Stimulated activated CD4-positive, alpha-beta T cell treated with anti-CD3 and anti-CD28 coated beads, Interleukin-4, amount 100 ng/mL, for 4 hours (primary cell): Measurements from ENCODE around the gene DCP1A.
"Not testable (repeated sequence)": the region's sequence is repeated elsewhere in the genome, so short reads cannot be mapped to it uniquely, and the experiment has no call there.

ENCODE experiments used
- DNase-seq, 2 experiments: peaks; one replicate each; pipeline ENCODE4 v3.0.0-alpha.2; 2020

The DCP1A gene

DNA sequence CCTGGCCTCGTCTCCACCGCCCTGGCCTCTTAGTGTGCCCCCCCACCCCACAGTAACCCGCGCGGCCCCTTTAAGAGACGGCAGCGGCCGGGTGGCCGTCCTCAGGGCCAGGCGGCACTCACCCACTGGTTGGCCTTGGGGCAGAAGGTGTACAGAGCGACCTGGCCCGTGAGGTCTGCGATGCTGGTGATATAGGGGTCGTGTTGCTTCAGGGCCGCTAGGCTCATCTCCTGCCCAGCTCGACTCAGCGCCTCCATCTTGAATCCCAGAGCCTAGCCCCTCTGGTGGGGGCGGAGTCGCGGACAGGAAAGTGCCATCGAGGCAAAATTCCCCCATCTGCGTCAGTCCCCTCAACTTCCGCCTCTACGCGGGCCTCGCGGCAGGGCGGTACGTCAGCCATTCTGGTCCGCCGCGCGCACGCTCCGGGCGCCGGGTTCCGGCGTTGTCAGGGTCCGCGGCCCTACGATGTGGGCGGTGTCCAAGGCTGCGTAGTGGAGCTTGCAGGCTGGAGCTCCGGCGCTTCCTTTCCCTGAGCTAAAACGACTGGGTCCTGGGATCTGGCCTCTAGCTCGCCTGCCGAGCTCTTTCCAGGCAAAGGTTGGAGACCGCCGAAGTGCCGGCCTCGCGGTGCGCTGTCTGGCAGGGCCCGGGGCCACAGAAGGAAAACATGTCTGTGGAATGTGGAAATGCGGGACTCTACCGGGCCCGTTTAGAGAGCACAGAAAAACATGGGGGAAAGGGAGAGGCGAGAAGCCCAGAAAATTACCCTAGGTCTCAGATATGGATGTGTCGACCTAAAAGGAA is at the start of gene DCP1A:
DCP1A (minus strand) TSS at position 283 of the 804 bp plus-strand sequence; CDS start at position 257, 26 bp downstream.
- peak; percentile 90 to 92 for DNase-seq

DNA sequence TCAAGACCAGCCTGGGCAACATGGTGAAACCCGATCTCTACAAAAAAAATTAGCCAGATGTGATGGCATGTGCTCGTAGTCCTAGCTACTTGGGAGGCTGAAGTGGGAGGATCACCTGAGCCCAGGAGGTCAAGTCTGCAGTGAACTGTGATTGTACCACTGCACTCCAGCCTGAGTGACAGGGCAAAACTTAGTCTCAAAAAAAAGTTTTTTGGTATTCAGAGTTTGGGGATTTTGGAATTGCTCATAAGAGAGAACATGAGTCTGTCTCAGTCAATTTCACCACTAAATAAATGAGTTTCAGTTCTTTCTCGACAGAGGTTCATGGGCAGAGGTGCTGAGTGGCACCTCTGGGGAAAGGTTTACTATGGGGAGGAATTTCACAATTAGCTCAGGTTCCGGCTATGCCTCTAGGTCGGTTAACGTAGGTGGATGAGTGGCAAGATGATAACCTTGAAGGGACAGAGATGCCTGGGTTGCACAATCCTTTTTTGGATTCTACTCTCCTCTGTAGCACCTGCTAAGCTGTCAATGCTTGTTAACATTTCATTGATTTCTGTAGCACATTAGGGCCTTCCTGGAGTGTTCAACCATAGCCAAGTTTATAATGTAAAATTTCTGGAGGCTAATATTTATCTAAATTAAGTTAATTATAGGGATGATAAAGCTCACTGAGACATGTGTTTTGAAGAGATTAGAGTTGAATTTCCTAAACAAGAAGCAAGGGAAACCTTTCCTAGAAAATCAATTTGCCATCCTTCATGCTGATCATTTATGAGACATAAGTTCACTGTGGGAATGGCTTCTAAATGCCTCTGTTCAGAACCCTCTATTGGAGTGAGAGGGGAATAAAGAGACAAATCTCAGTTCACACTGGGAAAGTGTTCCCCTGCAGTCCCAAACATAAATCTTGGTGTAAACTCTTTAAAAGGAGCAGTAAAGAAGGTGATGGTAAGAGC is 37.4 kb upstream of the DCP1A start:
- no peak for DNase-seq

DNA sequence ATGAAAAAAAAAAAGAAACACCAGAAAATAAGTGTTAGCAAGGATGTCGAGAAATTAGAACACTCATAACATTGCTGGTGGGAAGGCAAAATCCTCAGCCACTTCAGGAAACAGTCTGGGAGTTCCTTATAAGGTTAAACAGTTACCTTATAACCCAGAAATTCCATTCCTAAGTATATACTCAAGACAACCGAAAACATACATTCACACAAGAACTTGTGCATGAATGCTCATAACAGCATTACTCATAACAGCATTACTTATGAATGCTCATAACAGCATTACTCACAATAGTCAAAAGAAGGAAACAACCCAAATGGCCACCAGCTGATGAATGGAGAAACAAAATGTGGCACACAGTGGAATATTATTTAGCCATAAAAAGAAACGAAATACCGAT is 34.8 kb upstream of the DCP1A start:
- DNase-seq: no peak

DNA sequence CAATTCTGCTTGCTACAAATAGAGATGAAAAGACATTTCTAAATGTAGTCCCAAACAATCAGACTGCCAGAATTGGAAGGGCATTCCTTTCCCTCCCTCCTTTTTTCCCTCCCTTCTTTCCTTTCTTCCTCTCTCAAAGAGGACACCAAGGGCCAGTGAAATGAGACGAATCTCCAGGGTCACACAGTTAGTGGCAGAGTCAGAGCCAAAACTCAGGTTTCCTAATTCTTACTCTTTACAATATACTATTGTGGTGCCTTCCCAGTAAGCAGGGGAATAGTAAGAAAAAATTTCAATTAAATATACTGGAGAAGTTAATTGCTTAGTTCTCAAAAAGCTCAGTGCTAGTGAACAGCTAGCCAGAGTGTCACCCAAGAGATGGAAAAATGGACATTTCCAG is 33.0 kb upstream of the DCP1A start:
- DNase-seq: no peak

DNA sequence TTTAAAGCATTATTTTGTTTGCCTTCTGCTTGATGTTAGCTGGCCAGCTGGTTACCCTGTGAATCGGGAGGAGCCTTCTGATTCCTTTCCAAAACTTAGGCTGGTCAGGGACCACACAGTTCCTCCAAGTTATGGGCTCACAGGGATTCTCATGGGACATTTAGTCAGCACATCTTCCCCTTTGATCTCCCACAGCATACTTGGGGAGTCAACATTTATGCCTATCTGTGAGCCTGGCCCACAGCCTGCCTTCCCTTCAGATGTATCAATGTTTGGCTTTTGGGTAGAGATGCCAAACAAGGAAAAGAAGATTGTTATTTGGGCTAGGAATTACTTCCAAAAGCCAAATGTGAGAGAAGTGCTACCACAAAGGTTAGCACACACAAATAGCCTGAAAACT is 32.6 kb upstream of the DCP1A start:
- DNase-seq: no peak

DNA sequence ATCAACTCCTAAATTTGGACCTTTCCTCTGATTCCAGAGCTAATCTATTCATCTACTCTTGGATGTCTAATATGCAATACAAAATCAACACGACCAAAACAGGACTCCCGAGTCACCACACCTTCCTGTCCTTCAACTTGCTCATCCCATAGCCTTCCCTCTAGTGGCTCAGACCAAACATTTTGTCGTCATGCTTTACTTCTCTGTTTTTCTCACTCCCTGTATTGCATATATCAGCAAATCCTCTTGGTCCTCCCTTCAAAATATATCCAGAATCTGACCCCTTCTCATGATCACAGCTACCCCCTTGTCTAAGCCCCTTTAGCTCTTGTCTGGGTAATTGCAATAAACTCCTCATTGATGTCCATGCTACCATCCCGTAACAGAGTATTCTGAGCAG is 30.5 kb upstream of the DCP1A start:
- DNase-seq: no peak

DNA sequence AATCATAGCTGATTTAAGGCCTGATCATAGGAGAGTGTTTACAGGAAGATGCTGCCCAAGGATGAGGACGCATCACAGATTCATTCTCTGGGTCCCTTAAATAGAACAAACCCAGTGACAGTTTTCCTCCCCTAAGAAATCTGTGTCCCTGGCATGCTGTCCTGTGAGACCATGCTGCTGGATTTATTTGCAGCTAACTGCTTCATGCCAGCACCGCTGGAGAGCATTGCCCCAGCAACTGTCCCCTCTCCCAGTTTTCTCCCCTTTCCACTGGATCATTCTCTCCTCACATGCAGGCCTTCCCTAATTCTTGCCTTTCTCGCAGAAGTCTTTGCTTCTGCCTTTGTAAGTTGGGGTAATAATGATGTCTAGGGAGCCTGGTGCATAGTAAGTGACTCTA is 29.3 kb upstream of the DCP1A start:
- DNase-seq: no peak

DNA sequence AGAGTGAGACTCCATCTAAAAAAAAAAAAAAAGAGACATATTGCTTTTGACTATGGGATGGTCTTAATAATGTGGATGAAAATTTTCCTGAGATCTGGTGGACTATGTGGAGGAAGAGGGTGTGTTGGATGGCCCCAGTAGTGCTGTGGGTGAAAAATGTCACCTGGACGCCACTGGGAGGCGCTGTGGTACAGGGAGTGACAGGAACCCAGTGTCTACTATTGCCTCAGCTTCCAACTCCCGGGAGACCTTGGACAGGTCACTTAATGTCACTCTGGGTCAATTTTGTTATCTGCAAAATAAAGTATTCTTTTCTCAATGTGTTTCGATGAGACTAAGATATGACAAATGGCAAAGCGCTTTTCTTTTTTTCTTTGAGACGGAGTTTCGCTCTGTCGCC is 27.7 kb upstream of the DCP1A start:
- peak in 1 of 2 experiments; percentile 53 for DNase-seq

DNA sequence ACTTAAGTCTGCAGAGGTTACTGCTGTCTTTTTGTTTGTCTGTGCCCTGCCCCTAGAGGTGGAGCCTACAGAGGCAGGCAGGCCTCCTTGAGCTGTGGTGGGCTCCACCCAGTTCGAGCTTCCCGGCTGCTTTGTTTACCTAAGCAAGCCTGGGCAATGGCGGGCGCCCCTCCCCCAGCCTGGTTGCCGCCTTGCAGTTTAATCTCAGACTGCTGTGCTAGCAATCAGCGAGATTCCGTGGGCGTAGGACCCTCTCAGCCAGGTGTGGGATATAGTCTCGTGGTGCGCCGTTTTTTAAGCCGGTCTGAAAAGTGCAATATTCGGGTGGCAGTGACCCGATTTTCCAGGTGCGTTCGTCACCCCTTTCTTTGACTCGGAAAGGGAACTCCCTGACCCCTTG is 23.4 kb upstream of the DCP1A start:
- DNase-seq: not testable (repeated sequence)

DNA sequence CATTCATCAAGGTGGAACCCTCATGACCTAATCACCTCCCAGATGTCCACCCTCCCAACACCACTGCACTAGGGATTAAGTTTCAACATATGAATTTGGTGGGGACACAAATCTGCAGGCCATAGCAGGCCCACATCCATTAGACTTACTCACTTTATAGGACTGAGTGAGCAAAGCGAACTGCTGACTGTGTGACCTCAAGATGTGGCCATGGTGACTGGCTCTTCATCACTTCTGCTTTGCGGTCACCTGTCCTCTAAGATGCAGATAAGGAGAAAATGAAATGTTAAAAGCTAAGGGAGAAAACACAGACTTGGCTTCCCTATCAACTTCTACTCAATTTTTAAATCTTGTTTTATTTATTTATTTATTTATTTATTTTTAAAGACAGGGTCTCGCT is 14.5 kb upstream of the DCP1A start:
- DNase-seq: no peak

DNA sequence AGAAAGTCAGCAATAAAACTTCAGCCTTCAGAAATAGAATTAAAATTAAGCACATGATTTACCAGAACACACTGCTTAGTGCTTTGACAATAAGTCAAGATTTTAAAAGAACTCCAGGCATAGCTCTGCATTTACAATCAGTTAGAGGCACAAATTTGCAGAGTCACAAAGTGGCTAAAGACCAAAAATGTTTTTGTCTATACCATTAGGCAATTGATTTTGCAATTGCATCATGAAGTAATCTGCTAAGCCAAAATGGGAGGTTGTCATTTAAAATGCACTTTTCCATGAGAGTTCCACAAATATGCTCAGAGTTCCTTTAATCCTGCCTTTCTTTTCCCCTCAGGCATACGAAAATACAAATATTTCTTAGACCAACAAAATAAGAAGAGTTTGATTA is 10.1 kb upstream of the DCP1A start:
- no peak for DNase-seq

DNA sequence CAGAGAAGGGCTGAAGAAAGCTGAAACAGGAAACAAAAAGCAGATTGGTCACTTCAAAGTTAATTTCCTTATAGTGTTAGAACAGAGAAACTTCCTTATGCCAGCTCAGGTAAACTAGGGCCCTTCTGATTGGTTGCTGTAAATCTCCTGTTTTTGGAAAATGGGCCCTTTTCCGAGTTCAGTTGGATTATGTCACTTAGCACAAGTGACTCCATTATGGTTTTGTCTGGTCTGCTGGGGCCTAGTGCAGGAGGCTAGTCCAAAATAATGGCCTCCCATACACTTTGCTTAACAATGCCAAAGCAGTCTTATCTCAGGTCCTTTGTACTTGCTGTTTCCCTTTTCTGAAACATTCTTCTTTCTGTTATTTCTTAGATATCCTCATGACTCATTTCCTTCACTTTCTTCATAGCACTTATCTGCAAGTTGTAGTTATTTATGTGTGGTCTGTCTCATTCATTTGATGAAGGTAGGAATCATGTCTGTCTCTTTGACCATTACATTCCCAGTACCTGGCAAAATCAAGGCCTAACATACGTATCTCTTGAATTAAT is 7.7 kb upstream of the DCP1A start:
- DNase-seq: no peak

DNA sequence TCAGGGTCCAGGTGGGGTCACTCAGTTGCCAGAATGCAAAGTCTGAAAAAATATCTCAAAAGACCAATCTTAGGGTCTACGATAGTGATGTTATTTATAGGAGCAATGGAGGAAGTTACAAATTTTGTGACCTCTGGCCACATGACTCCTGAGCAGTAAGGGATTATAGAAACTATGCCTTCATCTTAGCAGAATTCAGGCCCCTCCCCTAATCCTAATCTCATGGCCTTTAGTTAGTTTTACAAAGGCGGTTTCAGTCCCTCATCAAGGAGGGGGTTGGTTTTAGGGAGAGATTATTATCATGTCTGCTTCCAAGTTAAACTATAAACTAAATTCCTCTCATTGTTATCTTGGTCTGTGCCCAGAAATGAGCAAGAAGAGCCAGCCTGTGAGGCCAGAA is 5.9 kb upstream of the DCP1A start:
- DNase-seq: no peak

DNA sequence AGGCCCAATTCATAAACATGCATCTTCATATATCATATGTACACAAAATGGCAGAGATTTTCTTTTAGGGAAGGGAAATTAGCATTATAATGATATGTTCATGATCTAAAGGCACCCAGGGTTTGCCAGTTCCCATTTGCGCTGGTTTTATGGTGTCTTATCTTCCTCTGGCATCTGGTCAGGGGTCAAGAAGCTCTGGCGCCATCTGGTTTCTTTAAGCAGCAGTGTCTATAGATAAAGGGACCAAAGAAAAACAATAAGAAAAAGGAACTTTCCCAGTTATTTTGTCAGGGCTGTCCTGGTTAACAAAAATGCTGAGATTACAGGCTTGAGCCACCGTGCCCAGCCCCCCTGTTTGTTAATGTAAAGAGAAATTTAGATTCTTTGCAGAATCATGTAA is 3.3 kb upstream of the DCP1A start:
- no peak for DNase-seq

DNA sequence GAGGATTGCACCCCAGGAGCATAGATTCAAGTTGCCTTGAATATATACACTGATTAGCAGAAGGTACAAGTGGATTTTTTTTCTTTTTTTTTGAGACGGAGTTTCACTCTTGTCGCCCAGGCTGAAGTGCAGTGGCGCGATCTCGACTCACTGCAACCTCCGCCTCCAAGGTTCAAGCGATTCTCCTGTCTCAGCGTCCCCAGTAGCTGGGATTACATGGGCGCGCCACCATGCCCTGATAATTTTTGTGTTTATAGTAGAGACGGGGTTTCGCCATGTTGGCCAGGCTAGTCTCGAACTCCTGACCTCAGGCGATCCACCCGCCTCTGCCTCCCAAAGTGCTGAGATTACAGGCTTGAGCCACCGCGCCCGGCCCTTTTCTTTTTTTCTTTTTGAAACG is 775 bp upstream of the DCP1A start:
- DNase-seq: not testable (repeated sequence)

DNA sequence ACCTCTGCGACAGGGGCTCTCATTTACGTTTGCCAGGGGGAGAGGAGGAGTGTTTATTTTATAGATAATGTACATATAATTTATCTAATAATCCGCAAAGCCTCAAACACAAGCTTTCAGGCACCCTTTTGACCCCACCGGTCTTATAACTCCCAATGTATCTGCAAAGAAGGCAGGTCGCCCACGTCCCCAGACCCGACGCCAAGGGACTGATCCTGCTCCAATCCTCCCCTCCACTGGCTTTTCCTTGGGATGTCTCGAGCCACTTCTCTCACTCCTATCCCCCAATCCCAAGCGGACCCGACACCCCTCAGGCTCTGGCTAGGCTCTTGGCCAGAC is 452 bp downstream of the DCP1A start:
- no peak for DNase-seq

DNA sequence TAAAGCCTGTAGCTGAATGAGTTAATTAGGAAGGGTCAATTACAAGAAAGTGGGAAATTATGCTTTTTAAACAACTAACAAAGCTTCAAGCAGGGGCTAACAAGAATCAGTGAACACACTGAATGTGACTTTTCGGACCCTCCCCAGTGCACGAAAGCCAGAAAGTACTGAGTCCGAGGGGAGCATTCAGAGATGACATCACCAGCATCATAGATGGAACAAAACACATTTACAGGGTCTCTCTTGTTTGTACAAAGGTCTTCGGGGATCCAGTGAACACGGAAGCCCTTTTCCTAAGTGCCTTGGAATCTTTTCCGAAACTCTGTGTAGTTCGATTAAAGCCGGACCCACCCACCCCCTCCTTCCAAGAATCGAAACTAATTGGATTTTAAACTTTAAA is 829 bp downstream of the DCP1A start:
- DNase-seq: no peak

DNA sequence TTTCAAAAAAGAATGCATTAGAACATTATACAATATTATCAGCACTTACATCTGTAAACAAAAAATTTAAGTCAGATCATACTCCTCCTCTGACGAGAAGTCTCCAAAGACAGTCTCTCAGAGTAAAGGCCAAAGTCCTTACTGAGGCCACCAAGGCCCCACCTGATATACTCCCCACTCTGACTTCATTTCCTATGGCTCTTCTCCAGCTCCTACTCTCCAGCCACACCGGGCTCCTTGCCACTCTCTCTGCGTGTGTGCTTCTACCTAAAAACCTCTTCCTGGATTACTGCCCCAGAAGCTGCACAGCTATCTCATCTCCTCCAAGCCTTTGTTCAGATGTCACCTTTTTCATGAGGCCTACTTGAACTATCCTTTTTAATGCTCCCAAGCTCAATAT is 5.0 kb downstream of the DCP1A start:
- DNase-seq: no peak

DNA sequence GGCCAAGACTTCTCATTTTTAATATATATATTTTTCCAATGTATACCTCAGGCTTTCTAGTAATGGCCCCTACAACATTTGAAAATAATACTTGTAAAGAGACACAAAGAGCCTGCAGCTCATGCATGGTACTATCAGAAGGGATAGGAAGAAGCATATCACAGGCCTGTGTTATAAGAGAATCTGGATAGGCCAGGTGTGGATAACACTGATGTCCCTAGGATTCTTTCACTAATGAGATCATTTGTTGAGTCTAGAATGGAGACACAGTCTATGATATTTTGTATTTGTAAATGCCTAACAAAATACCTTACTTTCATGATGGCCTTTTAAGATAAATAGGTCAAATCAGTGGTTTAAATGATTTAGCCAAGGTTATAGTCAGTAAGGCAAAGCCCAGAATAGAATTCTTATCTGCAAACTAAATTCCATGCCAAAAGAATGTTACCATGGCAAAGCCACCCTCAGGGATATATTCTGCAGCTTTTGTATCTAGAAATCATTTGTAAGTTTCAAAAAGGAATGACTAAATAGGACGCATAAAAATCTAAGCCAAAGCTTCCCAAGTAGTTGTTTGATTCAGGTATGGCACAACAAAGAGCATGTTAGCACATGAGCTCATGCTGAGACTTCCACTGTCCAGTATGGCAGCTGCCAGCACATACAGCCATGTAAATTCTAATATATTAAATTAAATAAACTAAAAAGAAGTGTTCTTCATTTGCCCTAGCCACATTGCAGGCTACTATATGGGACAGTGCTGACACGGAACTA is 10.0 kb downstream of the DCP1A start:
- DNase-seq: no peak

DNA sequence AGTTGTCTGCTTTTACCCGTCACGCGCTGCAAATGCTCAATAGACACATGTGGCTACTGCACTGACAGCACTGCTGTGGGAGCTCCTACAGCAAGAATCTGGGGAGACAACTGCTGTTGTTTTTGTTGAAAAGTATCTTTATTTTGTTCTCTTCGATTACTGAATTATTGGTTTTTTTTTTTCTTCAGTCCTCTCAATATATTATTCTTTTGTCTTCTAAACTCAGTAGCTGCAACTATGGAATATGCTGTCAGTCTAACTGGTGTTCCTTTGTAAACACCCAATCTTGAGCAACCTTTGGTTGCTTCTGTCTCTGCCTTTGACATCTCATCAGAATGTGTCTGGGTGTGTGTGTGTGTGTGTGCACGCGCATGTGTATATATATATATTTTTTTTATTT is 12.6 kb downstream of the DCP1A start:
- no peak for DNase-seq

DNA sequence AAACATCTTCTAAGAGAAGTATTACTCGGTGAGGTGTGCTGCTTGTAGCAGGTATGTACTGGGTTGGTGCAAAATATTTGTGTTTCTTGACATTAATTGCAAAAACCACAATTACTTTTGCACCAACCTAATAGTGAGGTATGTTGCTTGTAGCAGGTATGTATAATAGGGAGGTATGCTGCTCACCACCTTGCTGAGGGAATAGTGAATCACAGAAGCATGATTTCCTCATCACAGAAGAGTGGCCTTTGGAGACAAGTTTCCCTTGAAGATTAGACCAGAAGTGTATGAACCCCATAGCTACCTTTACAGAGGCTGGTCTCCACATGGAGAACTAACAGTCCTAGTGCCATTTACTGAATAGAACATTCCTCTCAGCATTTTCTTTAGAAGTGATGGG is 15.5 kb downstream of the DCP1A start:
- DNase-seq: no peak

DNA sequence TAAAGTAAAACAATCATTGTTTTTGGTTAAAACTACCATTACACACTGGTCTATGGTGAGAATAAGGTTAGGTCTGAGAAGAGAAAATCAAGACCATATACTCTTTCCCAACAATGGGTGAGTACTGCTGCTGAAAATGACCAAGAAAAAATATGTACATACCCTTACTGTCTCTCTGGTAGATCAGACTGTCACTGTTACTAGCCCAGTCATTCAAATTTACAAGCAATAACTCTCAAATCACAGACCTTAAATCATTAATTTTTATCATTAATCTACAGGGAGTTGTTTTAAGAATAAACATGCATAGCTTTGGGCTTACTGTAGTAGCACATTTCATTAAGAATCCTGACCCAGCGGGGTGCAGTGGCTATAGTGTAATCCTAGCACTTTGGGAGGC is 17.4 kb downstream of the DCP1A start:
- DNase-seq: no peak

DNA sequence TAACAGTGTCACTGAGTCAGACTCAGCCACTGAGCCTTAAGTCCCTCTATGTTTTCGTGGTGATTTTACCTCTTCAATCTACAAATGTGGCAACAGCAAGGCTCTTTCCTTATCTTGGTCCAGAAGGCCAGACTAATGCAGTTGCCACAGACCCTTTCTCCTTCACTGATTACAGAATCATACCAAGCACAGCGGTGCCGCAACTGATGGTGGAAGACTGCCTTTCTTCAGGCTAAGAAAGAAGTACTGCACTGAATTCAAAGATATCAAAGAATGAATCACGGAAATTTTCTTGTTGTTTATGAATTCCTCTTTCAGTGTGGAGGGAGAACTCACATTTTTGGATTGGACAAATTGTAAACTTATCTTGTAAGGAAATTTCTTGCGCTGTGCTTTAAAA is 18.6 kb downstream of the DCP1A start:
- DNase-seq: no peak
